ENCODE results near the gene BUD13. TPM values are rescaled to one million over a fixed set of nuclear protein-coding genes. Genes with fewer than 3 reads are reported as not detected.

The BUD13 gene
- total and polyA plus RNA-seq, 2 of the 13 experiments (the other 11 are each of a cell fraction or from before 2014, with no cell fraction given) = 13.3 to 25.9 TPM

- ATAC-seq = peak; percentile 55
- TF ChIP-seq ZNF235 (CRISPR knock-in tag; IDR thresholded peaks at IDR 0.05; ENCODE audit: borderline replicate concordance) = no peak
- TF ChIP-seq ZNF629 (CRISPR knock-in tag; conservative IDR thresholded peaks at IDR 0.05) = no peak
- 0 out of 2 replicates have a peak, but pooled peaks have one; percentile 27 for TF ChIP-seq TGIF2 (CRISPR knock-in tag; IDR thresholded peaks at IDR 0.05)
- TF ChIP-seq ZBTB7A (CRISPR knock-in tag; IDR thresholded peaks at IDR 0.05) = no peak
- peak; percentile 86; the same call in 1 of the 3 replicates for TF ChIP-seq MXI1 (IDR thresholded peaks at IDR 0.05; ENCODE audit: borderline replicate concordance, low read depth, low read length)
- peak; percentile 87; the same call in 1 of the 2 replicates for TF ChIP-seq THAP9 (CRISPR knock-in tag; IDR thresholded peaks at IDR 0.05; ENCODE audit: borderline replicate concordance)
- TF ChIP-seq ZFY (CRISPR knock-in tag; IDR thresholded peaks at IDR 0.05) = peak; percentile 36
- TF ChIP-seq GFI1 (CRISPR knock-in tag; IDR thresholded peaks at IDR 0.05; ENCODE audit: borderline replicate concordance) = peak; percentile 47; the same call in 1 of the 2 replicates
- TF ChIP-seq REST (IDR thresholded peaks at IDR 0.05; ENCODE audit: borderline replicate concordance in 1 of 2, low read depth in 1 of 2, low read length in 2 of 2) = no peak
- 0 out of 2 replicates have a peak, but pooled peaks have one; percentile 51 for TF ChIP-seq ZNF510 (CRISPR knock-in tag; IDR thresholded peaks at IDR 0.05; ENCODE audit: low read depth)
- no peak for TF ChIP-seq RCOR2 (CRISPR knock-in tag; IDR thresholded peaks at IDR 0.05)
- TF ChIP-seq ELF3 (CRISPR knock-in tag; IDR thresholded peaks at IDR 0.05) = peak; percentile 60; the same call in 1 of the 2 replicates
- TF ChIP-seq ZFP90 (CRISPR knock-in tag; IDR thresholded peaks at IDR 0.05; ENCODE audit: borderline replicate concordance) = no peak
- no peak for TF ChIP-seq ZNF543 (CRISPR knock-in tag; IDR thresholded peaks at IDR 0.05)
- no peak for TF ChIP-seq ZNF704 (CRISPR knock-in tag; IDR thresholded peaks at IDR 0.05; ENCODE audit: borderline replicate concordance)
- no peak for TF ChIP-seq ZNF225 (CRISPR knock-in tag; IDR thresholded peaks at IDR 0.05)
Measured at GRCh38 chr11:116787786-116788486, 15.1 kb upstream of the BUD13 start, which contains the start of gene ZPR1. Gene ZPR1 (minus strand): TSS chr11:116788023. CDS start chr11:116787990, 33 bp downstream.

More at GRCh38 chr11:116787786-116788486, 15.1 kb upstream of the BUD13 start, which contains the start of gene ZPR1:
- peaks cover 16 to 38% of the 10 kb centered on the region in 2 experiments for H3K36me3 ChIP-seq (replicated peaks in 1 of 2; ENCODE audit: control insufficient read depth in 1 of 2, insufficient read depth in 2 of 2, low read length in 2 of 2)
- no peaks in the 10 kb centered on the region for H3K9me3 ChIP-seq (ENCODE audit: low read length)
- peak within 1 kb of the TSS; percentile 99 for H3K4me2 ChIP-seq (ENCODE audit: low read depth, low read length)
- H3K27me3 ChIP-seq (ENCODE audit: control insufficient read depth in 1 of 2, insufficient read depth in 2 of 2, low read length in 2 of 2) = no peaks in the 10 kb centered on the region; a peak in 1 of 5 replicates
- peaks cover 35% of the 10 kb centered on the region for H3K79me2 ChIP-seq (ENCODE audit: insufficient read depth, low read length)
- H3K27ac ChIP-seq (ENCODE audit: extremely low read length, insufficient read depth, low read length) = peak within 1 kb of the TSS; percentile 61
- intact Hi-C loops (cut with micrococcal nuclease; ENCODE audit: unreplicated experiment) = no loop called here
- CTCF ChIA-PET (ENCODE audit: low intra/inter-chr PET ratio, low total read pairs) = no interaction called here
- no peaks in the 10 kb centered on the region for H4K20me1 ChIP-seq (ENCODE audit: insufficient read depth, low read length)
- H3K9ac ChIP-seq (ENCODE audit: insufficient read depth, low read depth, low read length) = peak within 1 kb of the TSS; percentile 84
- FAIRE-seq (no peak), DNase-seq (ENCODE audit: low spot score) (peak; percentile 37)
- peaks cover 58% of the 10 kb centered on the region for H3K4me1 ChIP-seq (ENCODE audit: insufficient read depth, low read length)
- WGBS (ENCODE audit: low lambda C conversion rate) = 1% methylated on average over 22 of the region's 56 CpGs
- peak within 1 kb of the TSS; percentile 79 to 90 (median 86) for H3K4me3 ChIP-seq (replicated peaks in 1 of 3; ENCODE audit: insufficient read depth in 1 of 3, low read depth in 2 of 3, low read length in 3 of 3)
- no peak within 1 kb of the TSS for H2AFZ ChIP-seq (ENCODE audit: low read length)
- POLR2A ChIA-PET = interaction anchor here (0.6 to 17.3 kb wide), 13 partner anchors 13 to 318 kb away, joined by 3 to 1365 read pairs (median 4); partner anchors contain the start of genes APOA1, APOA4, APOC3 and BUD13
- in situ Hi-C loops (cut with HindIII; ENCODE audit: extremely low pct_ligation_motif_present, low pct_unique_long_range_greater_than_20kb) = no loop called here
- no TSS peak for BruUV-seq (replicated peaks)

All from HepG2 (cell line).